ENCODE results near the gene TDP1. TPM values are rescaled to one million over a fixed set of nuclear protein-coding genes. Genes with fewer than 3 reads are reported as not detected.

Gene TDP1
- total and polyA plus RNA-seq, 10 donors = 5.9 to 31.2 (median 24.2) TPM

- intact Hi-C loops (cut with DNase I; ENCODE audit: low total_unique reads) = no loop called here
Observed at GRCh38 chr14:89992273-89992672, 36.5 kb downstream of the TDP1 start.

GRCh38 chr14:89996963-89997362 lies 41.2 kb downstream of the TDP1 start:
- no peak for TF ChIP-seq POLR2AphosphoS5 (IDR thresholded peaks at IDR 0.05)
- TF ChIP-seq CTCF (IDR thresholded peaks at IDR 0.05 in 8 of 11, conservative IDR thresholded peaks at IDR 0.05 in 3 of 11) = no peak
- intact Hi-C loops (cut with DNase I; ENCODE audit: low total_unique reads) = no loop called here
- Histone ChIP-seq H3K27ac (no peak overlapping the region), H3K36me3 (peaks cover 0 to 100% (median 64%) of the 10 kb centered on the region in 6 donors), H3K9me3 (no peaks in the 10 kb centered on the region), H3K4me1 (no peaks in the 10 kb centered on the region), H3K4me3 (no peak overlapping the region), H3K27me3 (replicated peaks in 1 of 7) (no peaks in the 10 kb centered on the region)
- no peak for DNase-seq
- WGBS, 5 donors = 67 to 84% (median 70%) methylated on average over 1 of the region's 1 CpG

More at GRCh38 chr14:89992273-89992672, 36.5 kb downstream of the TDP1 start:
- no peak overlapping the region for H3K27ac ChIP-seq
- 82 to 95% (median 86%) methylated on average over 3 of the region's 3 CpGs for WGBS, 5 donors
- H3K27me3 ChIP-seq (replicated peaks in 1 of 7) = no peaks in the 10 kb centered on the region
- no peak for DNase-seq
- no peak overlapping the region for H3K4me3 ChIP-seq
- no peaks in the 10 kb centered on the region for H3K4me1 ChIP-seq
- no peaks in the 10 kb centered on the region for H3K9me3 ChIP-seq
- no peak for TF ChIP-seq CTCF (IDR thresholded peaks at IDR 0.05 in 8 of 11, conservative IDR thresholded peaks at IDR 0.05 in 3 of 11)
- peaks cover 0 to 100% (median 77%) of the 10 kb centered on the region in 6 donors for H3K36me3 ChIP-seq

- H3K36me3 ChIP-seq = peaks cover 0 to 100% (median 43%) of the 10 kb centered on the region in 6 donors
- H3K4me3 ChIP-seq = no peak overlapping the region
- TF ChIP-seq POLR2A (IDR thresholded peaks at IDR 0.05) = no peak
- no peak for TF ChIP-seq POLR2AphosphoS5 (IDR thresholded peaks at IDR 0.05)
- no peak for TF ChIP-seq CTCF (IDR thresholded peaks at IDR 0.05 in 8 of 11, conservative IDR thresholded peaks at IDR 0.05 in 3 of 11)
- H3K4me1 ChIP-seq = no peaks in the 10 kb centered on the region
- no peak overlapping the region for H3K27ac ChIP-seq
- intact Hi-C loops (cut with DNase I; ENCODE audit: low total_unique reads) = no loop called here
- 65 to 97% (median 87%) methylated on average over 2 of the region's 2 CpGs for WGBS, 5 donors
- no peaks in the 10 kb centered on the region for H3K27me3 ChIP-seq (replicated peaks in 1 of 7)
- H3K9me3 ChIP-seq = no peaks in the 10 kb centered on the region
- DNase-seq = no peak
Observed at GRCh38 chr14:90000935-90001334, 45.2 kb downstream of the TDP1 start.

- WGBS, 5 donors = 76 to 84% (median 82%) methylated on average over 6 of the region's 6 CpGs
- intact Hi-C loops (cut with DNase I; ENCODE audit: low total_unique reads) = no loop called here
- no peak for TF ChIP-seq POLR2AphosphoS5 (IDR thresholded peaks at IDR 0.05)
- no peak for TF ChIP-seq CTCF (IDR thresholded peaks at IDR 0.05 in 8 of 11, conservative IDR thresholded peaks at IDR 0.05 in 3 of 11)
- no peak for TF ChIP-seq POLR2A (IDR thresholded peaks at IDR 0.05)
- DNase-seq = no peak
- Histone ChIP-seq H3K4me3 (no peak overlapping the region), H3K27ac (no peak overlapping the region), H3K27me3 (replicated peaks in 1 of 7) (no peaks in the 10 kb centered on the region), H3K9me3 (no peaks in the 10 kb centered on the region), H3K36me3 (peaks cover 0 to 100% (median 30%) of the 10 kb centered on the region in 6 donors), H3K4me1 (no peaks in the 10 kb centered on the region)
Observed at GRCh38 chr14:90003526-90004307, 48.0 kb downstream of the TDP1 start.

All from spleen (tissue), 11 donors.